H9 (cell line): ENCODE results near the gene PLEKHA8. TPM values are rescaled to one million over a fixed set of nuclear protein-coding genes. Genes with fewer than 3 reads are reported as not detected.

ENCODE experiments used
- DNase-seq: peaks from one replicate; pipeline ENCODE4 v3.0.0-alpha.2; 2017
- H2AFZ ChIP-seq: one replicate; pipeline ENCODE4 v1.6.1; 2013; ENCODE audit warnings: mild to moderate bottlenecking, low read length, control low read depth, moderate library complexity
- H2AK5ac ChIP-seq: 2 replicates; pipeline ENCODE4 v1.6.1; 2013; ENCODE audit warnings: low read length, control low read depth, mixed read lengths; ENCODE audit not compliant: insufficient read length
- H2BK120ac ChIP-seq: one replicate; pipeline ENCODE4 v1.6.1; 2013; ENCODE audit warnings: low read depth, mild to moderate bottlenecking, low read length, control low read depth, inconsistent platforms; ENCODE audit not compliant: poor library complexity, severe bottlenecking
- H2BK12ac ChIP-seq: 2 replicates; pipeline ENCODE4 v1.6.1; 2013; ENCODE audit warnings: low read length, control low read depth, mixed read lengths, low read depth; ENCODE audit not compliant: insufficient read length
- H2BK15ac ChIP-seq: 2 replicates; pipeline ENCODE4 v1.6.1; 2013; ENCODE audit warnings: low read depth, low read length, control low read depth
- H2BK20ac ChIP-seq: one replicate; pipeline ENCODE4 v1.6.1; 2013; ENCODE audit warnings: low read depth, mild to moderate bottlenecking, low read length, control low read depth, inconsistent platforms; ENCODE audit not compliant: poor library complexity, severe bottlenecking
- H2BK5ac ChIP-seq: 2 replicates; pipeline ENCODE4 v1.6.1; 2013; ENCODE audit warnings: low read length, control low read depth, mixed read lengths; ENCODE audit not compliant: insufficient read length
- H3K14ac ChIP-seq: 2 replicates; pipeline ENCODE4 v1.6.1; 2013; ENCODE audit warnings: low read length, control low read depth; ENCODE audit not compliant: insufficient read depth
- H3K18ac ChIP-seq: 2 replicates; pipeline ENCODE4 v1.6.1; 2013; ENCODE audit warnings: low read depth, mild to moderate bottlenecking, mixed read lengths, low read length, control low read depth; ENCODE audit not compliant: insufficient read length
- H3K23ac ChIP-seq: 2 replicates; pipeline ENCODE4 v1.6.1; 2013; ENCODE audit warnings: low read length, control low read depth, mixed read lengths, low read depth; ENCODE audit not compliant: insufficient read length
- H3K23me2 ChIP-seq: 2 replicates; pipeline ENCODE4 v1.6.1; 2013; ENCODE audit warnings: low read depth, mild to moderate bottlenecking, mixed read lengths, low read length, control low read depth; ENCODE audit not compliant: insufficient read length, poor library complexity, severe bottlenecking
- H3K27ac ChIP-seq: 2 replicates; pipeline ENCODE4 v1.5.1; 2013; ENCODE audit warnings: low read length, control low read depth, mixed read lengths, low read depth; ENCODE audit not compliant: insufficient read length
- H3K27me3 ChIP-seq: 2 replicates; pipeline ENCODE4 v1.6.1; 2013; ENCODE audit warnings: low read length, control low read depth, inconsistent platforms; ENCODE audit not compliant: insufficient read depth
- H3K4ac ChIP-seq: 2 replicates; pipeline ENCODE4 v1.6.1; 2013; ENCODE audit warnings: low read depth, mild to moderate bottlenecking, control low read depth, inconsistent platforms, low read length, moderate library complexity
- H3K4me1 ChIP-seq: 2 replicates; pipeline ENCODE4 v1.6.1; 2013; ENCODE audit warnings: low read length, control low read depth, inconsistent platforms; ENCODE audit not compliant: insufficient read depth
- H3K4me2 ChIP-seq: 2 replicates; pipeline ENCODE4 v1.6.1; 2013; ENCODE audit warnings: low read length, control low read depth, mixed read lengths; ENCODE audit not compliant: insufficient read length, insufficient read depth
- H3K56ac ChIP-seq: 2 replicates; pipeline ENCODE4 v1.6.1; 2013; ENCODE audit warnings: low read depth, mild to moderate bottlenecking, mixed read lengths, low read length, control low read depth; ENCODE audit not compliant: insufficient read length
- H3K79me1 ChIP-seq: 2 replicates; pipeline ENCODE4 v1.6.1; 2013; ENCODE audit warnings: low read depth, mild to moderate bottlenecking, moderate library complexity, low read length, control low read depth, inconsistent platforms; ENCODE audit not compliant: insufficient read depth, poor library complexity, severe bottlenecking
- H3K79me2 ChIP-seq: 2 replicates; pipeline ENCODE4 v1.6.1; 2013; ENCODE audit warnings: low read length, control low read depth, inconsistent platforms; ENCODE audit not compliant: insufficient read depth
- H3K9ac ChIP-seq: 2 replicates; pipeline ENCODE4 v1.6.1; 2013; ENCODE audit warnings: low read length, control low read depth, mixed read lengths; ENCODE audit not compliant: insufficient read length; ENCODE audit errors: extremely low read depth
- H3K9me3 ChIP-seq: one replicate; pipeline ENCODE4 v1.6.1; 2013; ENCODE audit warnings: low read depth, low read length, inconsistent platforms; ENCODE audit not compliant: control insufficient read depth
- H3T11ph ChIP-seq: one replicate; pipeline ENCODE4 v1.6.1; 2013; ENCODE audit warnings: mild to moderate bottlenecking, low read length, control low read depth, inconsistent platforms
- H4K20me1 ChIP-seq: one replicate; pipeline ENCODE4 v1.6.1; 2013; ENCODE audit not compliant: control insufficient read depth, insufficient read length, insufficient read depth
- H4K5ac ChIP-seq: 2 replicates; pipeline ENCODE4 v1.6.1; 2013; ENCODE audit warnings: low read depth, mild to moderate bottlenecking, mixed read lengths, low read length, control low read depth; ENCODE audit not compliant: insufficient read length
- H4K8ac ChIP-seq: replicated peaks from 2 replicates; pipeline ENCODE4 v1.6.1; 2013; ENCODE audit warnings: low read length, control low read depth, mixed read lengths, low read depth; ENCODE audit not compliant: insufficient read length
- H4K91ac ChIP-seq: 2 replicates; pipeline ENCODE4 v1.6.1; 2013; ENCODE audit warnings: low read depth, mild to moderate bottlenecking, moderate library complexity, mixed read lengths, low read length, control low read depth; ENCODE audit not compliant: insufficient read length
- H3K27ac Mint-ChIP-seq, 3 experiments: 2 replicates in 2 of 3; 3 replicates in 1 of 3; pipeline ENCODE4 v1.8.0; 2020 to 2021; ENCODE audit warnings: mixed read lengths in 3 of 3, mild to moderate bottlenecking in 1 of 3, moderate library complexity in 1 of 3
- H3K27me3 Mint-ChIP-seq: 2 replicates; pipeline ENCODE4 v1.8.0; 2021; ENCODE audit warnings: low read depth, mild to moderate bottlenecking, moderate library complexity, mixed read lengths
- H3K36me3 Mint-ChIP-seq, 3 experiments: 2 replicates in 2 of 3; 3 replicates in 1 of 3; pipeline ENCODE4 v1.8.0; 2020 to 2021; ENCODE audit warnings: low read depth in 3 of 3, mixed read lengths in 3 of 3; ENCODE audit not compliant: insufficient read depth in 1 of 3
- H3K4me1 Mint-ChIP-seq, 2 experiments: 2 replicates each; pipeline ENCODE4 v1.8.0; 2020; ENCODE audit warnings: mixed read lengths in 2 of 2
- H3K4me3 Mint-ChIP-seq, 2 experiments: 2 replicates in 1 of 2; 3 replicates in 1 of 2; pipeline ENCODE4 v1.8.0; 2020 to 2021; ENCODE audit warnings: mild to moderate bottlenecking in 2 of 2, mixed read lengths in 2 of 2, moderate library complexity in 1 of 2
- H3K9me3 Mint-ChIP-seq, 2 experiments: 2 replicates in 1 of 2; 3 replicates in 1 of 2; pipeline ENCODE4 v1.8.0; 2020; ENCODE audit warnings: mild to moderate bottlenecking in 2 of 2, mixed read lengths in 2 of 2, moderate library complexity in 1 of 2
- whole genome bisulfite sequencing: extraction: QIAGEN DNeasy Blood & Tissue Kit; methylation state at CpG from one replicate; pipeline ENCODE4 v1.1.7; 2013; ENCODE audit warnings: missing lambda C conversion rate, low lambda C conversion rate, mixed read lengths; ENCODE audit not compliant: insufficient read length; ENCODE audit errors: extremely low coverage; 5-methylcytosine and 5-hydroxymethylcytosine counted together
- total RNA-seq: library from RNA; stranded (reverse); gene quantifications from 2 replicates; pipeline ENCODE4 v1.2.1, GENCODE V29; 2021
- TF ChIP-seq, protein P1 (sequence below): fragments of 200-600 bp; sonication (generic); conservative IDR thresholded peaks from 3 replicates; pipeline ENCODE4 v1.8.0; 2021; ENCODE audit warnings: antibody characterized with exemption, mild to moderate bottlenecking

PLEKHA8 gene
- total RNA-seq, 1 experiment from 2014 or later = 37.0 TPM

- no peaks in the 10 kb centered on the region for H3K27me3 ChIP-seq
- no peak overlapping the region for H2AFZ ChIP-seq
- no peaks in the 10 kb centered on the region for H3K79me2 ChIP-seq
- Mint-ChIP-seq H3K36me3 (peaks cover 7 to 20% (median 8%) of the 10 kb centered on the region in 3 experiments; a peak in 6 of 7 replicates), H3K27ac (no peak overlapping the region), H3K27me3 (no peaks in the 10 kb centered on the region), H3K4me3 (no peak overlapping the region), H3K4me1 (peaks cover 9 to 10% of the 10 kb centered on the region in 2 experiments), H3K9me3 (no peaks in the 10 kb centered on the region)
- no peak overlapping the region for H2BK12ac ChIP-seq
- no peaks in the 10 kb centered on the region for H3K23me2 ChIP-seq
- no peak overlapping the region for H3K18ac ChIP-seq
- 0 out of 2 replicates have a peak, but pooled peaks cover 3% of the 10 kb centered on the region for H3K4me1 ChIP-seq
- H4K5ac ChIP-seq = no peak overlapping the region
- H4K20me1 ChIP-seq = no peaks in the 10 kb centered on the region
- H3T11ph ChIP-seq = no peak overlapping the region
- no peak overlapping the region for H3K4me2 ChIP-seq
- no peak overlapping the region for H2BK15ac ChIP-seq
- H2AK5ac ChIP-seq = no peak overlapping the region
- H4K8ac ChIP-seq = no peak overlapping the region
- H3K4ac ChIP-seq = no peak overlapping the region
- H3K79me1 ChIP-seq = no peaks in the 10 kb centered on the region
- no peak overlapping the region for H3K14ac ChIP-seq
- H3K9me3 ChIP-seq = no peaks in the 10 kb centered on the region
- no CpG with 5 or more reads among the region's 1 CpG for WGBS
- H3K56ac ChIP-seq = no peak overlapping the region
- H2BK120ac ChIP-seq = no peak overlapping the region
- TF ChIP-seq, protein P1, sequence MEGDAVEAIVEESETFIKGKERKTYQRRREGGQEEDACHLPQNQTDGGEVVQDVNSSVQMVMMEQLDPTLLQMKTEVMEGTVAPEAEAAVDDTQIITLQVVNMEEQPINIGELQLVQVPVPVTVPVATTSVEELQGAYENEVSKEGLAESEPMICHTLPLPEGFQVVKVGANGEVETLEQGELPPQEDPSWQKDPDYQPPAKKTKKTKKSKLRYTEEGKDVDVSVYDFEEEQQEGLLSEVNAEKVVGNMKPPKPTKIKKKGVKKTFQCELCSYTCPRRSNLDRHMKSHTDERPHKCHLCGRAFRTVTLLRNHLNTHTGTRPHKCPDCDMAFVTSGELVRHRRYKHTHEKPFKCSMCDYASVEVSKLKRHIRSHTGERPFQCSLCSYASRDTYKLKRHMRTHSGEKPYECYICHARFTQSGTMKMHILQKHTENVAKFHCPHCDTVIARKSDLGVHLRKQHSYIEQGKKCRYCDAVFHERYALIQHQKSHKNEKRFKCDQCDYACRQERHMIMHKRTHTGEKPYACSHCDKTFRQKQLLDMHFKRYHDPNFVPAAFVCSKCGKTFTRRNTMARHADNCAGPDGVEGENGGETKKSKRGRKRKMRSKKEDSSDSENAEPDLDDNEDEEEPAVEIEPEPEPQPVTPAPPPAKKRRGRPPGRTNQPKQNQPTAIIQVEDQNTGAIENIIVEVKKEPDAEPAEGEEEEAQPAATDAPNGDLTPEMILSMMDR = no peak
- no peak overlapping the region for H3K23ac ChIP-seq
- H2BK20ac ChIP-seq = no peak overlapping the region
- DNase-seq = no peak
- H3K9ac ChIP-seq = no peak overlapping the region
- no peak overlapping the region for H2BK5ac ChIP-seq
- no peak overlapping the region for H3K27ac ChIP-seq
- no peak overlapping the region for H4K91ac ChIP-seq
These were observed 55.1 kb downstream of the PLEKHA8 start for GRCh38 chr7:30083334-30083733.
